GM21367 (cell line): ENCODE results near the gene DELE1.
A peak's percentile ranks its signal among the peaks of the same experiment; 100 is the strongest.

Experiments
- ATAC-seq: cut with Tn5 transposase; IDR thresholded peaks from one replicate; pipeline ENCODE4 v1.9.1; 2021; ENCODE audit not compliant: unreplicated experiment

The DELE1 gene, protein sequence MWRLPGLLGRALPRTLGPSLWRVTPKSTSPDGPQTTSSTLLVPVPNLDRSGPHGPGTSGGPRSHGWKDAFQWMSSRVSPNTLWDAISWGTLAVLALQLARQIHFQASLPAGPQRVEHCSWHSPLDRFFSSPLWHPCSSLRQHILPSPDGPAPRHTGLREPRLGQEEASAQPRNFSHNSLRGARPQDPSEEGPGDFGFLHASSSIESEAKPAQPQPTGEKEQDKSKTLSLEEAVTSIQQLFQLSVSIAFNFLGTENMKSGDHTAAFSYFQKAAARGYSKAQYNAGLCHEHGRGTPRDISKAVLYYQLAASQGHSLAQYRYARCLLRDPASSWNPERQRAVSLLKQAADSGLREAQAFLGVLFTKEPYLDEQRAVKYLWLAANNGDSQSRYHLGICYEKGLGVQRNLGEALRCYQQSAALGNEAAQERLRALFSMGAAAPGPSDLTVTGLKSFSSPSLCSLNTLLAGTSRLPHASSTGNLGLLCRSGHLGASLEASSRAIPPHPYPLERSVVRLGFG

GRCh38 chr5:141923448-141924313, at the start of gene DELE1:
Gene DELE1 (plus strand): TSS chr5:141923871. CDS start chr5:141923942, 71 bp downstream.
- peak; percentile 94 for ATAC-seq

DNA sequence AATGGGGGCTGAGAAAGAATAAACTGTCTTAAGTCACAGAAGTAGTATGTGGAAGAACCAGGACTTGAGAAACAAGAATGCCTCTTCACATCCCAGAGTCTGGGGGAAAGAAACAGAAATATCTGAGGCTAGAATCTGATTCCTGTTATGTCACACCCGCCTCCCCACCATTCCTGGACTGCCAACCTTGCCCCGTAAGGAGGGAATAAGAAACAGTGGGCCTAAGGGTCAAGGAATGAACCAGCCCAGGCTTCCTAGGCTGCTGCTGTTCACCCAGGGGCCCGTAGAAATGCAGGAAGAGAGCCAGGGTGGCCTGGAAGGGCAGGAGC, 49.8 kb upstream of the DELE1 start:
- ATAC-seq: no peak

DNA sequence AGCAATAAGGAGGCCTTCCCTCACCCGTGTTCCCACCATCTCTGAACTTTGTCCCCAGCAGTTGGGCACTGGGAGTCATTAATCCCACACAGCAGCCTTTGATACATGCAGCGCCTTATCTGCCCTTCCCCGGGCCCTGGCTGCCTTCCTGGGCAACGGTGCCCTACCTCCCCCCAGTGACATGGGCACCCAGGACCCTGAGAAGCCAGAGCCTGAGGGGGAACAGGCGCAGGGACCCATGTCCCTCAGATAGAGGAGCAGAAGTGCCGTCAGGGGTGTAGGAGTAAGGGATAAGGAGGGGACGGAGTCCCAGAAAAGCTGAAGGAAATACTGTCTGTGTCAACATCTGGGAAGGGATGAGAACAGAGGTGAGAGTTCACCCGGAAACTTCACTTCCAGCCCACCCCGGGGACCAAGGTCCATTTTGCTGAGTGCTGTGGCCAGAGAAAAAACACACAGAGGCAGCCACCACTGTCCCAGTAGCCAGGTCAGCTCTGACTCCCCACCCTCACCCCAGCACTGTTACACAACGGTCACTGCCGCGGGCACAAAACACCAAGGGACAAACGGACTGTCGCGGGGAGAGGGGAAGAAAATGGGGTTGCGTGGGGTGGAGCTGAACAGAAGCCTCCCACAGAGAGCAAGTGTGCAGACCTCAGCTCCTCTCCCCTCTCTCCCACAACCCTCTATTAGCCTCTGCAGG, 49.3 kb upstream of the DELE1 start:
- ATAC-seq: no peak

GRCh38 chr5:141875022-141875740, 48.5 kb upstream of the DELE1 start:
- ATAC-seq: no peak

- no peak for ATAC-seq
These were observed 47.7 kb upstream of the DELE1 start for GRCh38 chr5:141875795-141876627.

GRCh38 chr5:141876628-141877355, 46.9 kb upstream of the DELE1 start:
- ATAC-seq: no peak

DNA sequence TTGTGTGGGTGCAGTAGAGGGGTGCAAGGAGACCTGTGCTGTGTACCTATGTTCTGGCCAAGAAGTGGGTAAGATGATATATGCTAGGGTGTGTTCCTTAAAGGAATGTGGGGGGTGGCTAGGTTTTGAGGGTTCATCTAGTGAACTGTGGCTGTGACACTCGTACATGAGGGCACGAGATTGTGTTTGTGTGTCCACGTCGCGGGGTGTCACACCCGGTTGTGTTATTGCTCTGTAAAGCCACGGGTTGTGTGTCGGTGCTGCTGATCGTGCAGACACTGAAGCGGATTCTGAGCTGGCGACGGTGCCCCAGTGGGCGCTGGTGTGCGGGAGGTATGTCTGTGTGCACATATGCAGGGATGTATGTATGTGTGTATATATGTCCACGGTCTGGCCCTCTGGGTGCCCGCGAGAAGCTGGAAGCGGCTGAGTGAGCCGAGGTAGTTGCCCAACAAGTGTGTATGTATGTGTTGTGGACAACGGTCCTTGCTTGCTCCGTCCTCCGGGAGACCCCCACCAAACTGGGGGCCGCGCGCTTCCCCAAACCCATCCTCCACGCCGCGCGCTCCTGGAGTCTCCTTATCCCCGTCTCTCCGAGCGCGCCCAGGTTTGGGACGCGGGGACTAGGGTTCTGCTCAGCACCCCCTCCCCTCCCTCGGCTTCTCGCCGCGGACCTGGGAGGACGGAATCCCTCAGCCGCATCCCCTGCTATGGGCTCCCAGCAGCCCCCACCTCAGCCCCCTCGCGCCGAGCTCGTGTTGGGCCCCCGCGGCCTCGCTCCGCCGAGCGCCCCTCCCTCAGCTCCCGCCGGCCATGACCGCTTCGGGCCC, 46.1 kb upstream of the DELE1 start:
- no peak for ATAC-seq

DNA sequence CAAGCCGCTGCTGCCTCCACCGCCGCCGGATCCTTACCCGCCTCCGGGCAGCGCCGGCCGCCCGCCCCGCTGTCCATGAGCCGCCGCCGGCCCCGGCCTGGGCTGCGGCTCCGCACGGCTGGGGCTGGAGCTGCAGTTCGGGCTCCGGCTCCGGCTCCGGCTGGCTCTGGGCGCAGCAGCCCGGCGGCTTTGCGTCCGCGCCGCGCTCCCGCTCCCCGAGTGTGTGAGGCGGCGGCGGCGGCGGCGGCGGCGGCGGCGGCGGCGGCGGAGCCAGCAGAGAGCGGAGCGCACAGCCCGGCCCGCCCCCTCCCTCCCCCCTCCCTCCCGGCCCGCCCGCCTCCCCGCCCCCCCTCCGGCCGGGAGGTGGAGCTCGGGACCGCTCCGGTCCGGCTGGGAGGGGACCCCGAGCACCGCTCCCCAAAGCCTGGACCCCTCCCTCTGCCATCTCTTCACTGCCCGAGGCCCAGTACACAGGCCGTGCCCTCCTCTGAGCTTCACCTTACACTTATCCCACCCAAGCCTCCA, 45.4 kb upstream of the DELE1 start, which contains the start of gene PCDH1:
PCDH1 (minus strand) TSS at position 225 of the 525 bp plus-strand sequence; CDS start at position 77, 148 bp downstream.
- ATAC-seq: no peak

GRCh38 chr5:141878711-141879425, 44.8 kb upstream of the DELE1 start:
- peak; percentile 88 for ATAC-seq

DNA sequence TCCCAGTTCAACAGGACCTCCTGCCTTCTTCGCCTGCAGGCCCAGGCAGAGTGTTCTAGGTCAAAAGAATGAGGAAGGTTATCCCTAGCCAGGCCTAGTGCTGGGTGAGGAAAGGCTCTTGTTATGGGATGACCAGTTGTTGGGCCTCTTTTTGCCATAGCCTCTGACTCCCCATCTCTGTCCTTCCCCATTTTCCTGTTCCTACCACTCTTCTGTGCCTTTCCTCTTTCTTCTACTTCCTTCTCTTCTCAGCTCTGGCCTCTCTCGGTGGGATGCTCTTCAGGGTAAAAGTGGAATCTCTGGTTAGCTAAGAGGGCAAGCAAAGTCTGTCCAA, 44.3 kb upstream of the DELE1 start:
- no peak for ATAC-seq

GRCh38 chr5:141879941-141880738, 43.5 kb upstream of the DELE1 start:
- ATAC-seq: no peak

- ATAC-seq: no peak
These were observed 42.5 kb upstream of the DELE1 start for GRCh38 chr5:141880961-141881801.

DNA sequence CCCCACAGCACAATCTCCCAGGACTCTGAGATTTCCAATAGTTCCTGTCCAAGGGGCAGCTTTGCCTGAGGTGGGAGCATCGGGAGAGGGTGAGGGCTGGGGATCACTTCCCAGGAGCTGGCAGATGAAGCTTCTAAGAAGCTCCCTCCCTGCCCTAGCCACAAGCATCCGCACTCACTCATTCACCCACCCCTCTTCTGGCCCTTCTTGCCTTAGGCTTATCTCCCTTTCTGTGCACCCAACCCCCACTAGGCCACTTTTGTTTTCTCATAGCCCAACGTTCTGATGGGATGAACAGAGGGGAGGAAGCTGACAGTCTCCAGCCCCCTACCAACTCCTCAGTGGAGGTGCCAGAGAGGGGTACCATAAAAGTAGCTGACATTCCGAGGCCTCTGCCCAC, 41.8 kb upstream of the DELE1 start:
- ATAC-seq: no peak

GRCh38 chr5:141882594-141883183, 41.0 kb upstream of the DELE1 start:
- no peak for ATAC-seq

DNA sequence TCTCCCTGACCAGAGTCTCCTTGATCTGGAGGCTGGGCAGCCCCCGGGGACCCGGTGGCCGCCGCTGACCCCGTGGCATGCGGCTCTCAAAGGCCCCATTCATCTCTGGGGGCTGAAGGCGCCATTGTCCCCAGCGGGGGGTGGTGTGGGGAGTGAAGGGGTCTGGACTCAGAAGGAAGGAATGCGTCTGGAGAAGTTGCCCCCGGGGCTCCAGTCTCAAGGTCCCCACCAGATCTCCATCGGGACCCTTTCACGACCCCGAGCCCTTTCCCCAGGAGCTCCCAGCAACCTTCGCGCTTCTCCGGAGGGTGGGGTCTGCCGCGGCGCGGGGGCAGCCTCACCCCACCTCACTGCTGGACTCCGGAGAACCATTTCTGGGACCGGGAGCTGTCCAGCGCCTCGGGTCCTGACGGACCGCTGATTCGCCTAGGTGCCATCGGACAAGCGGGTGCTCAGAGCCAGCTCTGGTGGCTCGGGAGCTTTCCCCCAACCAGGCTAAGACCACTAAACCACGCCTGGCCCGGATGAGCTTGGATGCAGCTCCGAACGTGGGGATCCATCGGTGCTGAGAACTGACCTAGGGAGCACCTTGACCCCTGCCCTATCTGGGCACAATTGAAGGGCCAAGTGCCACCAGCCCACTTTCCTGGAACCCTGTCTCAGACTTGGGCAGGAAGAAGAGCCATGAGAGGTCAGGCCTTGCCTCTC, 40.3 kb upstream of the DELE1 start:
- no peak for ATAC-seq
